Right atrium auricular region (tissue), 2 donors: ENCODE data around the gene PLA2G2D. TPM values are rescaled to one million over a fixed set of nuclear protein-coding genes. Genes with fewer than 3 reads are reported as not detected.

Experiments used
- DNase-seq: peaks from one replicate; pipeline ENCODE4 v3.0.0-alpha.2; 2019; ENCODE audit warnings: low spot score
- H3K27ac ChIP-seq, 2 donors: fragments of 200-600 bp; sonication (generic); 1 replicate in 1 of 2; 2 replicates in 1 of 2; pipeline ENCODE4 v1.5.1; 2016 to 2019
- H3K27me3 ChIP-seq, 2 donors: fragments of 200-600 bp; sonication (generic); one replicate each; pipeline versions ENCODE4 v1.5.1 to v1.6.0; 2017 to 2019
- H3K36me3 ChIP-seq: fragments of 200-600 bp; sonication (generic); one replicate; pipeline ENCODE4 v1.5.1; 2016
- H3K4me1 ChIP-seq, 2 donors: fragments of 200-600 bp; sonication (generic); one replicate each; pipeline versions ENCODE4 v1.5.1 to v1.6.0; 2017 to 2019
- H3K4me3 ChIP-seq, 2 donors: fragments of 200-600 bp; sonication (generic); 1 replicate in 1 of 2; 2 replicates in 1 of 2; pipeline ENCODE4 v1.5.1; 2017 to 2019; ENCODE audit warnings: mild to moderate bottlenecking in 1 of 2, moderate library complexity in 1 of 2
- H3K9me3 ChIP-seq, 2 donors: fragments of 200-600 bp; sonication (generic); one replicate each; pipeline ENCODE4 v1.5.1; 2019
- CTCF ChIP-seq, 2 donors: fragments of 200-600 bp; sonication (generic); IDR thresholded peaks; one replicate each; pipeline ENCODE4 v1.5.1; 2019; ENCODE audit warnings: antibody characterized with exemption in 2 of 2
- total RNA-seq, 2 donors: library from RNA; depleted of rRNA; stranded (reverse); fragments of >200 nt; gene quantifications; one replicate each; pipeline ENCODE4 v1.1.0, GENCODE V29; 2016

PLA2G2D gene
- total RNA-seq, 2 donors from 2014 or later: not detected

GRCh38 chr1:20074055-20074724 is 45.1 kb downstream of the PLA2G2D start:
- Histone ChIP-seq H3K27me3 (no peaks in the 10 kb centered on the region), H3K9me3 (no peaks in the 10 kb centered on the region), H3K4me3 (no peak overlapping the region), H3K36me3 (peaks cover 32% of the 10 kb centered on the region), H3K27ac (peak overlapping the region; percentile 88 to 91), H3K4me1 (peaks cover 3 to 74% of the 10 kb centered on the region in 2 donors)
- DNase-seq: peak; percentile 58
- TF ChIP-seq CTCF (IDR thresholded peaks at IDR 0.05): no peak

- H3K9me3 ChIP-seq: no peaks in the 10 kb centered on the region
- H3K4me1 ChIP-seq: peaks cover 3 to 80% of the 10 kb centered on the region in 2 donors
- H3K27ac ChIP-seq: peak overlapping the region; percentile 88 to 91
- no peak overlapping the region for H3K4me3 ChIP-seq
- peaks cover 37% of the 10 kb centered on the region for H3K36me3 ChIP-seq
- DNase-seq: peak; percentile 30
- no peaks in the 10 kb centered on the region for H3K27me3 ChIP-seq
- TF ChIP-seq CTCF (IDR thresholded peaks at IDR 0.05): no peak
These were observed 46.1 kb downstream of the PLA2G2D start for GRCh38 chr1:20073256-20073655.

- Histone ChIP-seq H3K27ac (peak overlapping the region; percentile 88 to 91), H3K27me3 (no peaks in the 10 kb centered on the region), H3K36me3 (peaks cover 36% of the 10 kb centered on the region), H3K4me1 (peaks cover 3 to 78% of the 10 kb centered on the region in 2 donors), H3K9me3 (no peaks in the 10 kb centered on the region), H3K4me3 (peak overlapping the region; percentile 2 to 55)
- no peak for TF ChIP-seq CTCF (IDR thresholded peaks at IDR 0.05)
- DNase-seq: peak; percentile 56
These were observed 46.6 kb downstream of the PLA2G2D start for GRCh38 chr1:20072771-20073170.

GRCh38 chr1:20071416-20071815 is 47.9 kb downstream of the PLA2G2D start:
- TF ChIP-seq CTCF (IDR thresholded peaks at IDR 0.05): no peak
- Histone ChIP-seq H3K27ac (peak overlapping the region; percentile 88 to 91), H3K36me3 (peaks cover 23% of the 10 kb centered on the region), H3K27me3 (no peaks in the 10 kb centered on the region), H3K4me3 (peak overlapping the region; percentile 51 to 55), H3K9me3 (no peaks in the 10 kb centered on the region), H3K4me1 (peaks cover 3 to 65% of the 10 kb centered on the region in 2 donors)
- peak; percentile 56 for DNase-seq

- peak; percentile 57 for DNase-seq
- TF ChIP-seq CTCF (IDR thresholded peaks at IDR 0.05): no peak
- Histone ChIP-seq H3K27ac (peak overlapping the region; percentile 88 to 91), H3K36me3 (peaks cover 12% of the 10 kb centered on the region), H3K4me1 (peaks cover 3 to 60% of the 10 kb centered on the region in 2 donors), H3K27me3 (no peaks in the 10 kb centered on the region), H3K4me3 (peak overlapping the region; percentile 51 to 55), H3K9me3 (no peaks in the 10 kb centered on the region)
These were observed 49.0 kb downstream of the PLA2G2D start for GRCh38 chr1:20070357-20070756.
